Sciatic nerve (tissue), 2 donors: ENCODE results near the gene COMT. TPM values are rescaled to one million over a fixed set of nuclear protein-coding genes. Genes with fewer than 3 reads are reported as not detected.

ENCODE experiments used
- ATAC-seq: fragments of 200-7000 bp; cut with Tn5 transposase; one replicate; pipeline ENCODE4 v1.9.1; 2020; ENCODE audit warnings: mild to moderate bottlenecking, moderate library complexity
- DNase-seq: peaks from one replicate; pipeline ENCODE4 v3.0.0-alpha.2; 2020; ENCODE audit warnings: low spot score
- intact Hi-C: fragments of 100-400 bp; cut with DNase I; formaldehyde crosslinking; loops from one replicate; pipeline ENCODE4 v1.14.2; 2022
- microRNA-seq: library from miRNA; unstranded; fragments of <30 nt; microRNA quantifications from one replicate; pipeline ENCODE4 v1.2.0, GENCODE V29; 2020
- total RNA-seq: library from RNA; stranded (reverse); fragmentation: NEBNext Ultra II Directional; extraction: Animal tissue kit (Norgen Biotek cat#: 25700); gene quantifications from one replicate; pipeline ENCODE4 v1.2.1, GENCODE V29; 2021
- donor health status: DM: no; HTN: no; CAD: no.
- donor health status: DM: no; HTN: no; CAD: no.

COMT gene
- total RNA-seq, 1 donor from 2014 or later, result 155 TPM

- no peak for ATAC-seq
Measured at GRCh38 chr22:20012741-20013331, 71.3 kb downstream of the COMT start.

DNA sequence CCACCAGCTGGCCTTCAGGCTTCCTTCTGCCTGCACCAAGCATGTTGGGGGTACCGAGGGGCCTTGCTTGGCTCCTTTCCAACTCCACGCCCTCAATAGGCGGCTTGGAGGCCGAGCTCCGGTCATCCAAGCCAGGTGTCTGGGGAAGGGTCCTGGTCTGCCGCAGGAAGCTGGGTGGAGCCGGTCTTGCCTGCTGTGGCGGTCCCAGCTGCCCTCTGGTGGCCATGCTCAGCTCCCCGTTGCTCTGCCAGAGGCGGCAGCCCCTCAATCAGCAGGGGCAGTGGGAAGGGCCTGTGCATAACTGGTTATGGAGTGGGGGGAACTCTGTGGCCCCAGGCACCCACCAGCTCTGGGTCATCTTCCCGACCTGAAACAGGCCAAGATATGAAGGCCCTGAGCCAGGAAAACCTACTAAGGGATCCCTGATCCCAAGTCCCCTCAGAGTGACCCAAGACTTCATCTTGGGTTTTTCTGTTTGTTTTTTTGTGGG is 71.9 kb downstream of the COMT start:
- intact Hi-C loops, result no loop called here
- ATAC-seq (peak; percentile 63), DNase-seq (peak; percentile 86)

More at GRCh38 chr22:20012741-20013331, 71.3 kb downstream of the COMT start:
- no peak for DNase-seq
- intact Hi-C loops, result no loop called here

- DNase-seq (no peak), ATAC-seq (no peak)
- intact Hi-C loops, result no loop called here
Measured at GRCh38 chr22:20014526-20015186, 73.1 kb downstream of the COMT start.

GRCh38 chr22:20015187-20015625 is 73.6 kb downstream of the COMT start:
- intact Hi-C loops, result no loop called here
- no peak for DNase-seq
- ATAC-seq, result no peak

DNA sequence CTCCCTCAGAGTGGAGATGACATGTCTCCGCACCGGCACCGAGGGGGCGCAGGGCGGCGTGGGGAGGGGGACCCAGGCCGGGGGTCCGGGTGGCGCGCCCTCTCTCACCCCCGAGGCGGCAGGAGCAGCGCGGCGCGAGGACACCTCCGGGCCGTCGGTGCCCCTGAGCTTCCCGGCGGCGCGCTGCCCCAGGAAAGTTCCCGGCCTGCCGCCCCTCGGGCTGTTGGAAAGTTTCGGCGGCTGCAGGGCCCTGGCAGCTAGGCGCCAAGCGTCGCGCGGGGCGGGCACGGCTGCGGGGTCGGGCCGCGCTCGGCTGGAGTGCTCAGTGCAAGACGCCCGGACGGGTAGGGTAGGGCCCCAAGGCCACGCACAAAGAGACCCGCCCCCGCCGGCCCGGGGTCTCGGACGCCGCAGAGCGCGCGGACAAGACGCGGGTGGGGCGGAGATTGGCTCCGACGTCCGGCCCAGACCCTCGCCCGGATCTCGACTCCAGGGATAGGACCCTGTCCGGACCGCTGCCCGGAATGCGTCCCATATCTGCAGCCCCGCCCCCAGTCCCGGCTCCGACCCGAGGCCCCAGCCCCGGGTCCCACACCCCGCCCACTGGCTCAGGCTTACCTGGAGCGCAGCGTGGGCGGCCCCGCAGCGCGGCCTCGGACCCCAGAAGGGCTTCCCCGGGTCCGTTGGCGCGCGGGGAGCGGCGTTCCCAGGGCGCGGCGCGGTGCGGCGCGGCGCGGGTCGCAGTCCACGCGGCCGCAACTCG is 74.6 kb downstream of the COMT start:
- intact Hi-C loops, result no loop called here
- DNase-seq (peak; percentile 75), ATAC-seq (no peak)

DNA sequence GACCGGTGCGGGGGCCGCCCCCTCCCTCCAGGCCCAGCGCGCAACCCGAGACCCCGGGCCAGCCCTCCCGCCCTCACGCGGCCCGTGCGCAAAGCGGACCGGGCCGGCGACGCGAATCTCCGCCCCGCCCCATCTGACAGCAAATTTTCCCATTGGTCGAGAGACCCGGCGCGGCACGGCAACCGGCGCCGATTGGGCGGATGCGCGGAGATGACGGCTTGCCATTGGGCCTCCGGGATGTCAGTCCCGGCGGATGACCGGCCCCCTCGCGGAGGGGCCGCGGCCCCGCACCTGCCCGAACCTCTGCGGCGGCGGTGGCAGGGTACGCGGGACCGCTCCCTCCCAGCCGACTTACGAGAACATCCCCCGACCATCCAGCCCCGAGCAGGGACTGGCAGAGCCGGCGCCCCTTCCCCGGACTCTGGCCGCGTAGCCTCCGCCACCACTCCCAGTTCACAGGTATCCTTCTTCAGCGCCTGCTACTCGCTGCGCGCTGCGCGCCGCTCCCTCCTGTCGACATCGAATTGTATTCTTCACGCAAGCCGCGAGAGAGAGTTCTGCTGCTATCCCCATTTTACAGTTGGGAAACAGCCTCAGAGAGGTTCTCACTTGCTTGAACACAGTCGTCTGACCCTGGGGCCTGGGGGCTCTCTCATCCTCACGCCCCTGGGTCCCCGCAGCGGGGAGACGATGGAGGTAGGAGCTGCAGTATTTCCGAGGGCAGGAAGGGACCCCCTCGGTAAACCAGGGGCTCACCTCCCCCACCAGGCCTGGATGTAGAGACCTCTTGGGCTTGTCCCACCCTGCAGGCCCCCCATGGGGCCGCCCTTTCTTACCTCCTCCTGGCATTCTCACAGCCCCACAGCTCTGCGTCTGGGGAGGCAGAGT is 75.4 kb downstream of the COMT start, which contains the start of gene ARVCF:
Gene ARVCF, minus strand, starts transcription at position 90 of the 888 bp plus-strand sequence. CDS start 26,029 bp downstream, outside the sequence.
- ATAC-seq, result peak; percentile 81
- peak; percentile 96 for DNase-seq
- intact Hi-C loops, result no loop called here

DNA sequence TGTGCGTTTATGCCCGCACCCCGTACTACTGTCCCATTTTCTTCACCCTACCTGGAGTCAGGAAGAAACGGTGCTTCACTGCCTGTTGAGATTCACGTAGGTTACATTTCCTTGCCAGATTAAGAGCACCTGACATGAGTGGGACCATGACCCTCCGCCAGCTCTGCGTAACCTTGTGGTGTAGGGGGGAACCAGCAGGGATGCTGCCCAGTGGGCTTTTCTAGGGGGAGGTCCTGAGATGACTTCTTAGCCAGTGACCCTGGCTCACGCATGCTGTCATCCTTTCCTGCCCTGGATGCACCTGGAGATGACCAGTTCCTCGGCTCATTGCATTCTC is 76.0 kb downstream of the COMT start:
- ATAC-seq (no peak), DNase-seq (no peak)
- intact Hi-C loops, result no loop called here

DNA sequence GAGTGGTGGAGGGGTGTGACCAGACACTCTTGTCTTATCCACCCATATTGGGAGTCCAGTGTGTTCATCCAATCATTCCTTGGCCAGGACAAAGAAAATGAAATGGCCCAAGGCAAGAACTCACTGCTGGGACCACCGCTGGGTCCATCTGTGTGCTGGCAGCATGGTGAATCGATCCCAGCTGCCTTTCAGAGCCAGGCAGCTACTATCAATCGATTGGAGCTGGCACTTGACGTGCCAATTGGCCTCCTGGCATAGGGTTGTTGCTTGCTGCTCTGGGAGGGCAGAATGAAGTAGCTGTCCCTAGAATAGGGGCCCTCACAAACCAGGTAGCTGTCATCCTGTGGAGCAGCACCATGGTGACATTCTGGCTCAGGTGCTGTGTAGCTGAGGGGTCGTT is 76.4 kb downstream of the COMT start:
- intact Hi-C loops, result loop anchor here (2.0 kb wide), 1 partner anchor 27 kb away; no protein-coding TSS in a partner anchor

More for the DNA sequence above, 76.4 kb downstream of the COMT start:
- ATAC-seq (no peak), DNase-seq (no peak)

Small RNAs within 50 kb of the gene (microRNA-seq; reads per million reads assigned to microRNA genes)
- gene MIR4761, result not detected

Other genes with a start within 250 kb of the COMT start
- gene SEPTIN5, start 227.3 kb upstream of the COMT start, total RNA-seq, result 22.5 TPM
- gene GP1BB, start 218.2 kb upstream of the COMT start, total RNA-seq, result 4.1 TPM
- 4.2 TPM for gene TBX1, start 181.0 kb upstream of the COMT start, total RNA-seq
- gene GNB1L, start 86.9 kb upstream of the COMT start, total RNA-seq, result 6.2 TPM
- 22.9 TPM for gene RTL10, start 86.9 kb upstream of the COMT start, total RNA-seq
- 33.9 TPM for gene TXNRD2, start within 50 bp of the COMT start, total RNA-seq
- gene ARVCF, start 75.1 kb downstream of the COMT start, total RNA-seq, result 59.4 TPM
- 28.4 TPM for gene TANGO2, start 79.3 kb downstream of the COMT start, total RNA-seq
- gene DGCR8, start 138.5 kb downstream of the COMT start, total RNA-seq, result 37.6 TPM
- gene RANBP1, start 174.3 kb downstream of the COMT start, total RNA-seq, result 58.8 TPM
- gene TRMT2A, start 175.5 kb downstream of the COMT start, total RNA-seq, result 46.8 TPM
- 143 TPM for gene ZDHHC8, start 190.0 kb downstream of the COMT start, total RNA-seq
- 6.8 TPM for gene CCDC188, start 209.3 kb downstream of the COMT start, total RNA-seq